GM12878 (cell line): ENCODE results near the gene SAMD4A. TPM values are rescaled to one million over a fixed set of nuclear protein-coding genes. Genes with fewer than 3 reads are reported as not detected.

Experiments
- ATAC-seq: fragments of 200-7000 bp; cut with Tn5 transposase; 3 replicates; pipeline ENCODE4 v1.9.1; 2020; ENCODE audit warnings: mild to moderate bottlenecking, moderate library complexity
- BruUV-seq: library from RNA; stranded (reverse); fragments of 400-500 nt; replicated peaks from 2 replicates; lab custom pipeline; 2021; lab: Mats Ljungman, UMichigan
- CTCF ChIA-PET: fragments of 300-600 bp; sonication (Branson Sonifier 250); formaldehyde crosslinking; extraction: SDS; loops from one replicate; lab custom pipeline; 2021; ENCODE audit warnings: inconsistent platforms; lab: Yijun Ruan, JAX
- POLR2A ChIA-PET: fragments of 350-600 bp; formaldehyde crosslinking; extraction: SDS; loops from one replicate; lab custom pipeline; 2021; ENCODE audit warnings: inconsistent platforms; lab: Charles Lee
- RAD21 ChIA-PET: fragments of 300-600 bp; sonication (Branson Sonifier 250); formaldehyde crosslinking; loops from one replicate; lab custom pipeline; 2023; ENCODE audit warnings: antibody characterized with exemption; ENCODE audit not compliant: unreplicated experiment; lab: Charles Lee
- SMC1A ChIA-PET: fragments of 300-600 bp; sonication (Branson Sonifier 250); formaldehyde crosslinking; loops from one replicate; lab custom pipeline; 2023; ENCODE audit not compliant: unreplicated experiment, uncharacterized antibody; lab: Charles Lee
- DNase-seq: peaks from one replicate; pipeline ENCODE4 v3.0.0-alpha.2; 2011; ENCODE audit warnings: low read depth, low spot score
- FAIRE-seq: peaks from 3 replicates; lab custom pipeline; 2011; peaks lifted over from hg19 to GRCh38; lab: Jason Lieb, UNC
- H2AFZ ChIP-seq: 2 replicates; pipeline ENCODE4 v1.6.0; 2011; ENCODE audit warnings: low read depth, low read length, control low read depth; ENCODE audit not compliant: control insufficient read depth
- H3K27ac ChIP-seq: 2 replicates; pipeline ENCODE4 v1.5.1; 2011; ENCODE audit warnings: control low read depth; ENCODE audit not compliant: control insufficient read depth, insufficient read depth
- H3K27me3 ChIP-seq, 2 experiments: replicated peaks in 1 of 2; 2 replicates each; pipeline versions ENCODE4 v1.6.0 to v1.6.1; 2011; ENCODE audit warnings: low read length in 1 of 2; ENCODE audit not compliant: control insufficient read depth in 2 of 2, insufficient read depth in 2 of 2
- H3K36me3 ChIP-seq, 2 experiments: 2 replicates each; pipeline ENCODE4 v1.5.1; 2011; ENCODE audit warnings: low read length in 1 of 2; ENCODE audit not compliant: control insufficient read depth in 2 of 2, insufficient read depth in 2 of 2
- H3K4me1 ChIP-seq: 2 replicates; pipeline ENCODE4 v1.6.1; 2011; ENCODE audit warnings: mild to moderate bottlenecking, low read length, moderate library complexity, mixed read lengths; ENCODE audit not compliant: control insufficient read depth, insufficient read depth
- H3K4me2 ChIP-seq: 2 replicates; pipeline ENCODE4 v1.6.0; 2011; ENCODE audit warnings: control low read depth; ENCODE audit not compliant: control insufficient read depth, insufficient read depth
- H3K4me3 ChIP-seq: fragments of 200-600 bp; sonication (generic); 2 replicates; pipeline ENCODE4 v1.5.1; 2016
- H3K79me2 ChIP-seq: 2 replicates; pipeline ENCODE4 v1.6.0; 2011; ENCODE audit warnings: low read length; ENCODE audit not compliant: control insufficient read depth, insufficient read depth
- H3K9ac ChIP-seq: 2 replicates; pipeline ENCODE4 v1.8.0; 2011; ENCODE audit warnings: low read length, control low read depth, mixed read lengths; ENCODE audit not compliant: control insufficient read depth, insufficient read depth
- H3K9me3 ChIP-seq: replicated peaks from 3 replicates; pipeline ENCODE4 v1.5.1; 2011; ENCODE audit warnings: mild to moderate bottlenecking, low read length; ENCODE audit not compliant: control insufficient read depth, insufficient read depth
- H4K20me1 ChIP-seq: 2 replicates; pipeline ENCODE4 v1.6.0; 2011; ENCODE audit not compliant: control insufficient read depth, insufficient read depth
- DPF2 ChIP-seq: fragments of 450-650 bp; IDR thresholded peaks from 2 replicates; pipeline ENCODE4 v1.6.1; 2017; ENCODE audit warnings: mild to moderate bottlenecking
- HDAC6 ChIP-seq: fragments of 200-600 bp; sonication (generic); IDR thresholded peaks from one replicate; pipeline ENCODE4 v1.8.0; 2017; ENCODE audit warnings: antibody characterized with exemption; ENCODE audit not compliant: unreplicated experiment
- IKZF2 ChIP-seq, 2 experiments: fragments of 450-650 bp; IDR thresholded peaks; 2 replicates each; pipeline ENCODE4 v1.6.1; 2017; ENCODE audit warnings: mild to moderate bottlenecking in 2 of 2, moderate library complexity in 2 of 2
- SREBF1 ChIP-seq: IDR thresholded peaks from 2 replicates; pipeline ENCODE4 v1.6.1; 2012; ENCODE audit warnings: mild to moderate bottlenecking, low read length
- WGBS: methylation state at CpG from one replicate; pipeline ENCODE4 v1.1.6; 2016; ENCODE audit warnings: low lambda C conversion rate; ENCODE audit not compliant: insufficient replicate concordance, insufficient coverage; ENCODE audit errors: missing lambda C conversion rate; 5-methylcytosine and 5-hydroxymethylcytosine counted together
- in situ Hi-C: fragments of 300-500 bp; cut with MboI; formaldehyde crosslinking; loops from 9 replicates; pipeline ENCODE4 v1.14.3; 2018; ENCODE audit warnings: mixed read lengths
- intact Hi-C: fragments of 100-400 bp; cut with micrococcal nuclease; formaldehyde crosslinking; loops from one replicate; pipeline ENCODE4 v1.14.2; 2022; ENCODE audit not compliant: unreplicated experiment
- polyA plus RNA-seq, 11 experiments: library from polyadenylated mRNA; depleted of rRNA in 4 of 11; unstranded in 6 of 11; stranded (reverse) in 5 of 11; fragments of >200 nt; fragmentation: Nextera tagmentation in 4 of 11; fragmentation: Illumina TruSeq in 1 of 11; extraction: Ambion mirVana in 4 of 11; extraction: Trizol in 1 of 11; gene quantifications; 1 replicate in 1 of 11; 2 replicates in 10 of 11; pipeline versions ENCODE4 v1.2.1 to v1.2.3, GENCODE V29; 2011 to 2016; ENCODE audit warnings: inconsistent platforms in 2 of 11, missing spikeins in 2 of 11, low read depth in 1 of 11
- total RNA-seq, 4 experiments: library from RNA; depleted of rRNA in 3 of 4; stranded (reverse); fragments of >200 nt in 3 of 4; fragmentation: Illumina TruSeq in 1 of 4; extraction: Trizol in 1 of 4; gene quantifications; 2 replicates each; pipeline versions ENCODE4 v1.2.1 to v1.2.3, GENCODE V29; 2013 to 2021
- TF ChIP-seq, protein P1 (sequence below): IDR thresholded peaks from 2 replicates; pipeline ENCODE4 v1.6.1; 2012; ENCODE audit warnings: low read depth, low read length, improper control_type of control experiment
- TF ChIP-seq, protein P2 (sequence below): fragments of 450-650 bp; formaldehyde crosslinking; IDR thresholded peaks from 2 replicates; pipeline ENCODE4 v1.4.0; 2022; ENCODE audit warnings: mild to moderate bottlenecking, moderate library complexity

SAMD4A gene
- total and polyA plus RNA-seq, 10 of the 15 experiments (the other 5 are each of a cell fraction or from before 2014, with no cell fraction given), result 0.05 to 0.56 (median 0.31) TPM

DNA sequence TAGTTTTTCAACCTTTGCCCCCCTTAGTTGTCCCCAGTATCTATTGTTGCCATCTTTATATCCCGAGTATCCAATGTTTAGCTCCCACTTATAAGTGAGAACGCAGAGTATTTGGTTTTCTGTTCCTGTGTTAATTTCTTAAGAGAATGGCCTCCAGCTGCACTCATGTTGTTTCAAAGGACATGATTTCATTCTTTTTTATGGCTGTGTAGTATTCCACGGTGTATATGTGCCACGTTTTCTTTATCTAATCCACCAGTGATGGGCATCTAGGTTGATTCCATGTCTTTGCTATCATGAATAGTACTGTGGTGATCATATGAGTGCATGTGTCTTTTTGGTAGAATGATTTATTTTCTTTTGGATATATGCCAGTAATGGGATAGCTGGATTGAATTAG is 263.7 kb downstream of the SAMD4A start:
- H3K4me3 ChIP-seq, result no peak overlapping the region
- TF ChIP-seq SREBF1, result no peak
- no peak for TF ChIP-seq HDAC6
- TF ChIP-seq, protein P1, sequence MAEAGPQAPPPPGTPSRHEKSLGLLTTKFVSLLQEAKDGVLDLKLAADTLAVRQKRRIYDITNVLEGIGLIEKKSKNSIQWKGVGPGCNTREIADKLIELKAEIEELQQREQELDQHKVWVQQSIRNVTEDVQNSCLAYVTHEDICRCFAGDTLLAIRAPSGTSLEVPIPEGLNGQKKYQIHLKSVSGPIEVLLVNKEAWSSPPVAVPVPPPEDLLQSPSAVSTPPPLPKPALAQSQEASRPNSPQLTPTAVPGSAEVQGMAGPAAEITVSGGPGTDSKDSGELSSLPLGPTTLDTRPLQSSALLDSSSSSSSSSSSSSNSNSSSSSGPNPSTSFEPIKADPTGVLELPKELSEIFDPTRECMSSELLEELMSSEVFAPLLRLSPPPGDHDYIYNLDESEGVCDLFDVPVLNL, result no peak
- TF ChIP-seq, protein P2, sequence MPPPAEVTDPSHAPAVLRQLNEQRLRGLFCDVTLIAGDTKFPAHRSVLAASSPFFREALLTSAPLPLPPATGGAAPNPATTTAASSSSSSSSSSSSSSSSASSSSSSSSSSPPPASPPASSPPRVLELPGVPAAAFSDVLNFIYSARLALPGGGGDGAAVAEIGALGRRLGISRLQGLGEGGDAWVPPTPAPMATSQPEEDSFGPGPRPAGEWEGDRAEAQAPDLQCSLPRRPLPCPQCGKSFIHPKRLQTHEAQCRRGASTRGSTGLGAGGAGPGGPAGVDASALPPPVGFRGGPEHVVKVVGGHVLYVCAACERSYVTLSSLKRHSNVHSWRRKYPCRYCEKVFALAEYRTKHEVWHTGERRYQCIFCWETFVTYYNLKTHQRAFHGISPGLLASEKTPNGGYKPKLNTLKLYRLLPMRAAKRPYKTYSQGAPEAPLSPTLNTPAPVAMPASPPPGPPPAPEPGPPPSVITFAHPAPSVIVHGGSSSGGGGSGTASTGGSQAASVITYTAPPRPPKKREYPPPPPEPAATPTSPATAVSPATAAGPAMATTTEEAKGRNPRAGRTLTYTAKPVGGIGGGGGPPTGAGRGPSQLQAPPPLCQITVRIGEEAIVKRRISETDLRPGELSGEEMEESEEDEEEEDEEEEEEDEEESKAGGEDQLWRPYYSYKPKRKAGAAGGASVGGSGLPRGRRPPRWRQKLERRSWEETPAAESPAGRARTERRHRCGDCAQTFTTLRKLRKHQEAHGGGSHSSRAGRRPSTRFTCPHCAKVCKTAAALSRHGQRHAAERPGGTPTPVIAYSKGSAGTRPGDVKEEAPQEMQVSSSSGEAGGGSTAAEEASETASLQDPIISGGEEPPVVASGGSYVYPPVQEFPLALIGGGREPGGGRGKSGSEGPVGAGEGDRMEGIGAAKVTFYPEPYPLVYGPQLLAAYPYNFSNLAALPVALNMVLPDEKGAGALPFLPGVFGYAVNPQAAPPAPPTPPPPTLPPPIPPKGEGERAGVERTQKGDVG (CRISPR knock-in tag), result no peak
- no peak for TF ChIP-seq IKZF2 (IDR thresholded peaks at IDR 0.05)
- no peak for TF ChIP-seq DPF2
- TF ChIP-seq, all 136 proteins: peak for 0
- CTCF ChIA-PET, result no interaction called here
- H3K36me3 ChIP-seq, result no peaks in the 10 kb centered on the region
- in situ Hi-C loops, result no loop called here
- intact Hi-C loops, result no loop called here
- POLR2A ChIA-PET, result interaction anchor here (0.7 kb wide), 1 partner anchor 464 kb away, joined by 8 read pairs; no protein-coding TSS in a partner anchor
- no peaks in the 10 kb centered on the region for H3K4me1 ChIP-seq
- FAIRE-seq, result no peak
- SMC1A ChIA-PET, result interaction anchor here (0.6 to 0.7 kb wide), 2 partner anchors 131 to 464 kb away, joined by 3 read pairs; no protein-coding TSS in a partner anchor
- 67% methylated on average over 4 of the region's 4 CpGs for WGBS
- H3K4me2 ChIP-seq, result no peak overlapping the region
- DNase-seq, result no peak
- no peak overlapping the region for H3K9ac ChIP-seq
- no TSS peak for BruUV-seq
- H2AFZ ChIP-seq, result no peak overlapping the region
- RAD21 ChIA-PET, result no interaction called here
- no peaks in the 10 kb centered on the region; the same call in 2 of the 3 replicates for H3K9me3 ChIP-seq
- H3K27me3 ChIP-seq, result no peaks in the 10 kb centered on the region
- ATAC-seq, result no peak
- no peak overlapping the region for H3K27ac ChIP-seq
- no peaks in the 10 kb centered on the region for H3K79me2 ChIP-seq
- H4K20me1 ChIP-seq, result no peaks in the 10 kb centered on the region
